Breast epithelium (tissue), 3 donors: ENCODE results near the gene CDK5R2.

Experiments used
- CTCF ChIP-seq, 3 donors: fragments of 450-650 bp; IDR thresholded peaks; one replicate each; pipeline ENCODE4 v1.5.1; 2016 to 2017; ENCODE audit warnings: antibody characterized with exemption in 3 of 3, mild to moderate bottlenecking in 3 of 3, moderate library complexity in 3 of 3
- POLR2A ChIP-seq: fragments of 450-650 bp; IDR thresholded peaks from one replicate; pipeline ENCODE4 v1.6.1; 2016; ENCODE audit warnings: antibody characterized with exemption, mild to moderate bottlenecking, moderate library complexity
- POLR2AphosphoS5 ChIP-seq, 3 donors: sonication (generic); formaldehyde crosslinking; IDR thresholded peaks; one replicate each; pipeline ENCODE4 v1.6.1; 2017; ENCODE audit warnings: antibody characterized with exemption in 3 of 3

- no peak for TF ChIP-seq POLR2A
- TF ChIP-seq CTCF (IDR thresholded peaks at IDR 0.05) = peak; percentile 81 to 93 (median 91)
- TF ChIP-seq POLR2AphosphoS5 (IDR thresholded peaks at IDR 0.05) = peak in 2 of 3 donors; percentile 28 to 57
Observed at GRCh38 chr2:218995972-218996711, 36.7 kb downstream of the CDK5R2 start.
